ENCODE measurements around the gene BAZ1A.

BAZ1A gene

GRCh38 chr14:34718750-34719304, 156.3 kb downstream of the BAZ1A start:
- no peak for DNase-seq

GRCh38 chr14:34715127-34715863, 159.9 kb downstream of the BAZ1A start:
- no peak for DNase-seq

- DNase-seq: peak; percentile 44
Observed at GRCh38 chr14:34714320-34715126, 160.6 kb downstream of the BAZ1A start, which contains the start of gene CFL2. TSS of gene CFL2 (minus strand) at chr14:34714593. CDS start at chr14:34714540, 53 bp downstream.

- no peak for DNase-seq
Observed at GRCh38 chr14:34713681-34714319, 161.4 kb downstream of the BAZ1A start.

GRCh38 chr14:34713122-34713680, 162.0 kb downstream of the BAZ1A start:
- no peak for DNase-seq

DNA sequence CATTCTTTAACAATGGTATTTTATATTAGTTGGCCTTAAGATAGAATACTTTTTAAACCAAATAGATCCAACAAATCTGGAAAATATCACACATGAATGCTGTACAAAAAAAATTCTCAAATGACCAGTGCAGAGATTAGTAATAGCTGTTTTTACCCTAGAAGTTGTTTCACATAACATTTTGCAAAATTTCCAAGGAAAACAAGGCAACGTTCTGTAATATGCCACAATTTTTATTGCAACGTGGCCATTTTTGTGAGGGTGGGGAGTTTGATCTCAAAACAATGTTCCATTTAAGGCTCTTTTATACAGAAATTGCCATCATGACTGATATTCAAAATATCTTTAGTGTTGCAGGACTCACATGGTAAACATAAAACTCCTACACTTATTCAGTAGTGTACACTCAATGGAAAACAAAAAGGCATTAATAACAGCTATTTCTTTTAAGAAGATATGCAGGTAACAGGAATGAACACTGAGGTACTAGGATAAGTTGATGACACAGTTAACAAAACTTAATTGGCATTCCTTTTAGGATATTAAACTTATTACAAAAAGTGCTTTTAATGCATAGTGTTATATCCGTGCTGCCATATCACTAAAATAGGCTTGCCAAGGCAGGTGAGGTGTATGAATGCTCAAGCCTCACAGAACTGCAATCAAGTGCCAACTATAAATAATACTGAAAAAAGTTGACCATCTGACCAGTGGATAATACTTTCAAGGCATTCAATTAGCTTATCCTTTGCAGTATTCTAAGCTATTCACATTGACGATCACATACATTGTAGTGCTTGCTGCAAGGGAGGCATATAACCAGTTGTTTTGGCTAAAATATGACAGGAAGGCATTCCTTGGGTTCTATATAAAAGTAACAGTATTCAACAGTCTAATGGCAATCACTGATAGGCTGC, 163.1 kb downstream of the BAZ1A start:
- no peak for DNase-seq

DNA sequence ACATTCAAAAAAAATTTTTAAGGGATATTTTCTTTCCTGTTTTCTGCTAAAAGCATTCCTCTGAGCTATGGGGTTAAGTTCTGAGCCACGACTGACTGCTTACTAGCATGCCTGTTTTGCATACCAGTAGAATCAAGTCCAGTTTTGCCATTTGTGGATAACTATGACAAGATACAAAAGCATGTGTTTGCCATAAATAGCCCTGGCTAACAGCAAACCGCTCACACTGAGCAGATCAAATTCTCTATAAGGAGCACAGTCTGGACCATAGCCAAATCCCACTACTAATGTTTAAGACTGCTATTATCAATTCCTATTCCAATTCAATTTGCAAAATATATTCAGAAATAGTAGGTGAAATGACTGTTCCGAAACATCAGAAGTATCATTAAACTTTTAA, 164.0 kb downstream of the BAZ1A start:
- DNase-seq: peak; percentile 44

GRCh38 chr14:34710744-34711143, 164.4 kb downstream of the BAZ1A start:
- no peak for DNase-seq

GRCh38 chr14:34710006-34710405, 165.2 kb downstream of the BAZ1A start:
- peak; percentile 37 for DNase-seq

GRCh38 chr14:34707722-34708121, 167.4 kb downstream of the BAZ1A start:
- DNase-seq: no peak

All from NCI-H1694 (cell line).